OCI-LY1 (cell line): ENCODE data around the gene NUDCD3.

Source experiments
- H2AFZ ChIP-seq: fragments of 200-600 bp; sonication (generic), shearing (Covaris generic); 2 replicates; pipeline ENCODE4 v1.6.0; 2014; ENCODE audit warnings: antibody characterized with exemption, mild to moderate bottlenecking, low read length
- H3F3A ChIP-seq: fragments of 200-600 bp; sonication (generic), shearing (Covaris generic); 2 replicates; pipeline ENCODE4 v1.6.0; 2014; ENCODE audit warnings: mild to moderate bottlenecking, antibody characterized with exemption, low read length, moderate library complexity; ENCODE audit not compliant: insufficient read depth
- H3K27ac ChIP-seq: fragments of 200-600 bp; sonication (generic); 2 replicates; pipeline ENCODE4 v1.5.1; 2014; ENCODE audit warnings: low read length, mixed run types, mild to moderate bottlenecking, low read depth; ENCODE audit not compliant: poor library complexity, severe bottlenecking
- H3K27me3 ChIP-seq: fragments of 200-600 bp; sonication (generic); 2 replicates; pipeline ENCODE4 v1.6.0; 2014; ENCODE audit warnings: antibody characterized with exemption, mild to moderate bottlenecking, low read length, moderate library complexity; ENCODE audit not compliant: insufficient read depth
- H3K36me3 ChIP-seq: fragments of 200-600 bp; sonication (generic); 2 replicates; pipeline ENCODE4 v1.6.1; 2014; ENCODE audit warnings: mild to moderate bottlenecking, antibody characterized with exemption, low read length, moderate library complexity, mixed read lengths; ENCODE audit not compliant: insufficient read depth
- H3K4me1 ChIP-seq: fragments of 200-600 bp; sonication (generic); 2 replicates; pipeline ENCODE4 v1.5.1; 2014; ENCODE audit warnings: mild to moderate bottlenecking, low read length, moderate library complexity; ENCODE audit not compliant: insufficient read depth, severe bottlenecking
- H3K4me2 ChIP-seq: fragments of 200-600 bp; sonication (generic), shearing (Covaris generic); 2 replicates; pipeline ENCODE4 v1.6.1; 2014; ENCODE audit warnings: low read length
- H3K4me3 ChIP-seq: fragments of 200-600 bp; sonication (generic); 2 replicates; pipeline ENCODE4 v1.5.1; 2014; ENCODE audit warnings: low read length, low read depth, mild to moderate bottlenecking, mixed read lengths; ENCODE audit not compliant: poor library complexity, severe bottlenecking
- H3K79me2 ChIP-seq: fragments of 200-600 bp; shearing (Covaris generic); 2 replicates; pipeline ENCODE4 v1.6.1; 2016; ENCODE audit warnings: mixed run types, low read length, mixed read lengths; ENCODE audit not compliant: insufficient read depth
- H3K9ac ChIP-seq: fragments of 200-600 bp; sonication (generic), shearing (Covaris generic); 2 replicates; pipeline ENCODE4 v1.6.1; 2014; ENCODE audit warnings: mild to moderate bottlenecking, low read length, mixed read lengths
- H3K9me2 ChIP-seq: fragments of 200-600 bp; sonication (generic), shearing (Covaris generic); 2 replicates; pipeline ENCODE4 v1.6.1; 2014; ENCODE audit warnings: low read depth, mild to moderate bottlenecking, low read length, mixed read lengths
- H3K9me3 ChIP-seq: fragments of 200-600 bp; shearing (Covaris generic); 2 replicates; pipeline ENCODE4 v1.6.1; 2014; ENCODE audit warnings: low read length, mixed read lengths
- H4K20me1 ChIP-seq: fragments of 200-600 bp; sonication (generic), shearing (Covaris generic); 2 replicates; pipeline ENCODE4 v1.6.0; 2016; ENCODE audit warnings: mild to moderate bottlenecking, low read length; ENCODE audit not compliant: insufficient read depth
- EZH2 ChIP-seq: fragments of 200-600 bp; sonication (generic), shearing (Covaris generic); IDR thresholded peaks from 2 replicates; pipeline ENCODE4 v1.8.0; 2017; ENCODE audit warnings: borderline replicate concordance, mixed run types, mild to moderate bottlenecking, antibody characterized with exemption, low read length, moderate library complexity, mixed read lengths
- TF ChIP-seq, protein P1 (sequence below): fragments of 200-600 bp; sonication (generic), shearing (Covaris generic); IDR thresholded peaks from 2 replicates; pipeline ENCODE4 v1.5.1; 2017; ENCODE audit warnings: mild to moderate bottlenecking, antibody characterized with exemption, low read length, moderate library complexity, mixed read lengths

The NUDCD3 gene

DNA sequence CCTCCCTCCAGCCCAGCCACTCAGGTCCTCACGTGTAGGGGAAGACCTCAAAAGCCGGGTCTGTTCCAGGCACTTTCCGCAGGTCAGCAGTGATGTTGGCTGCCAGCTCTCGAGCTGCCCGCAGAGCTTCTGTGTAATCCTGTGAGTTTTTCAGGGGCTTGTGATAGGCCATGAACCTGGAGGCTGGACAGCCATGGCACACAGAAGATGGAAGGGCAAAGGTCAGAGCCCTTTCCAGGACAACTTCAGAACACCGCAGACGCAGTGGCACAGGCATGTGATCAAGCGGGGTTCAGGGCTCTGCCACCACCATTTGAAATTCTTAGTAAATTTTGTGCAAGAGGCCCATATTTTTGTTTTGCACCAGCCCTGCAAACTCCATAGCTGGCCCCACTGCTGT, 26.7 kb upstream of the NUDCD3 start:
- Histone ChIP-seq H4K20me1 (no peaks in the 10 kb centered on the region), H3K9me3 (no peaks in the 10 kb centered on the region), H3K27ac (no peak overlapping the region), H3K27me3 (peaks cover 15% of the 10 kb centered on the region), H3K4me1 (no peaks in the 10 kb centered on the region), H3K36me3 (no peaks in the 10 kb centered on the region), H3K9me2 (no peaks in the 10 kb centered on the region), H3K79me2 (no peaks in the 10 kb centered on the region), H3K4me2 (no peak overlapping the region), H3F3A (no peaks in the 10 kb centered on the region), H2AFZ (no peak overlapping the region), H3K9ac (no peak overlapping the region), H3K4me3 (no peak overlapping the region)
- no peak for TF ChIP-seq EZH2
- TF ChIP-seq, protein P1, sequence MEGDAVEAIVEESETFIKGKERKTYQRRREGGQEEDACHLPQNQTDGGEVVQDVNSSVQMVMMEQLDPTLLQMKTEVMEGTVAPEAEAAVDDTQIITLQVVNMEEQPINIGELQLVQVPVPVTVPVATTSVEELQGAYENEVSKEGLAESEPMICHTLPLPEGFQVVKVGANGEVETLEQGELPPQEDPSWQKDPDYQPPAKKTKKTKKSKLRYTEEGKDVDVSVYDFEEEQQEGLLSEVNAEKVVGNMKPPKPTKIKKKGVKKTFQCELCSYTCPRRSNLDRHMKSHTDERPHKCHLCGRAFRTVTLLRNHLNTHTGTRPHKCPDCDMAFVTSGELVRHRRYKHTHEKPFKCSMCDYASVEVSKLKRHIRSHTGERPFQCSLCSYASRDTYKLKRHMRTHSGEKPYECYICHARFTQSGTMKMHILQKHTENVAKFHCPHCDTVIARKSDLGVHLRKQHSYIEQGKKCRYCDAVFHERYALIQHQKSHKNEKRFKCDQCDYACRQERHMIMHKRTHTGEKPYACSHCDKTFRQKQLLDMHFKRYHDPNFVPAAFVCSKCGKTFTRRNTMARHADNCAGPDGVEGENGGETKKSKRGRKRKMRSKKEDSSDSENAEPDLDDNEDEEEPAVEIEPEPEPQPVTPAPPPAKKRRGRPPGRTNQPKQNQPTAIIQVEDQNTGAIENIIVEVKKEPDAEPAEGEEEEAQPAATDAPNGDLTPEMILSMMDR: no peak

DNA sequence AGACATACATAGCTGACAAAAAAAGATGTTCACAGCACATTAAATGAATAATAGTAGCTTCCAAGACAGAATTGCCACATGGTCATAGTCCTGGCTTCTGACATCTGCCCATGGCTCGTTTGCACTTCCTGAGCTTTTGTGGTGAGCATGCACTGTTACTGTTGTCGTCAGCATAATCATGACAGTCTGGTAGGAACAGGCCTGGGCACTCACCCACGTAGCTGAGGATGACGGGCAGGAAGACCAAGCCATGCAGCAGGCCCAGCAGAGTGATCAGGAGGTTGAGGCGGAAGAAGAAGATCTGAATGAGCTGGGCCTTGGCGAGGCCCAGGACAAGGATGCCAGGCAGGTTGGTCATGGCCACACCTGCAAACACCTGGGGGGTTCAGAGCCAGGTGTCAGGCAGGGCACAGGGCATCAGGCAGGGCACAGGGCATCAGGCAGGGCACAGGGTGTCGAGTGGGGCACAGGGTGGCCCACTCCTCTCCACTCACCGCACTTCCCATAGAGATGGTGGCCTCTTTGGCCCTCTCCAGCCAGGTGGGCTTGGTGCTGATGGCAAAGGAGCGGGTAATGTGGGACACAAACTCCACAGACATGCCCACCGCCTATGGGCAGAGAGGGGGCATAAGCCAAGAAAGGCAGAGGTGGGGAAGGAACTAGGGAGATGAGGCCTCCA, 25.3 kb upstream of the NUDCD3 start:
- no peaks in the 10 kb centered on the region for H3K9me3 ChIP-seq
- H3K79me2 ChIP-seq: no peaks in the 10 kb centered on the region
- no peak overlapping the region for H3K4me3 ChIP-seq

DNA sequence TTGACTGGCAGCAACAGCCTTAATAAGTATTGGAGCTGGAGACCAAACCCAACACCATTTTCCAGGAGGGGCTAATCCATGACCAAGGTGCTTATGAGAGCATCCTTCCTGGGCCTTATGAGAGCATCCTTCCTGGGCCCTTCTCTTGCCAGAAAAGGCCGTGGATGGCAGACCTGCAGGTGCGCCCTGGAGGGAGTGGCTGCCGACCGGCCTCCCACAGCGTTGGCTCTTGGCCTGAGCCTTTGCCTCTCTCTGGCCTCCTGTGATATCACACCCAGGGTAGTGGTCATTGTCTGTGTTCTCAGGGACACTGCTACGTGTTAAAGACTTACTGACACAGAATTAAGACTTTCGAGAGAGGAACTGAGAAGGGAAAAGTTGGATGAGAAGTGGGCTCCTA, 22.3 kb upstream of the NUDCD3 start:
- H3K4me1 ChIP-seq: no peaks in the 10 kb centered on the region
- H3K36me3 ChIP-seq: no peaks in the 10 kb centered on the region
- H3K4me2 ChIP-seq: no peak overlapping the region
- no peaks in the 10 kb centered on the region for H3K9me2 ChIP-seq
- H3K27me3 ChIP-seq: peaks cover 8% of the 10 kb centered on the region; the same call in 1 of the 2 replicates
- no peaks in the 10 kb centered on the region for H3F3A ChIP-seq
- no peaks in the 10 kb centered on the region for H4K20me1 ChIP-seq
- H3K9ac ChIP-seq: no peak overlapping the region
- TF ChIP-seq EZH2: no peak
- TF ChIP-seq, protein P1: no peak
- H3K27ac ChIP-seq: no peak overlapping the region
- no peak overlapping the region for H3K4me3 ChIP-seq
- H3K79me2 ChIP-seq: no peaks in the 10 kb centered on the region
- H3K9me3 ChIP-seq: no peaks in the 10 kb centered on the region
- H2AFZ ChIP-seq: no peak overlapping the region

More for the DNA sequence above, 25.3 kb upstream of the NUDCD3 start:
- Histone ChIP-seq H3K4me2 (no peak overlapping the region), H3K9ac (no peak overlapping the region), H3F3A (no peaks in the 10 kb centered on the region), H2AFZ (no peak overlapping the region), H3K27ac (no peak overlapping the region), H3K36me3 (no peaks in the 10 kb centered on the region), H3K27me3 (peaks cover 12% of the 10 kb centered on the region; the same call in 1 of the 2 replicates), H3K4me1 (no peaks in the 10 kb centered on the region), H3K9me2 (no peaks in the 10 kb centered on the region), H4K20me1 (no peaks in the 10 kb centered on the region)
- TF ChIP-seq EZH2: no peak
- TF ChIP-seq, protein P1: no peak
